ENCODE measurements around the gene ADAMTS15. TPM values are rescaled to one million over a fixed set of nuclear protein-coding genes. Genes with fewer than 3 reads are reported as not detected.

ADAMTS15 gene
- total RNA-seq, 4 donors from 2014 or later: 1.6 to 8.2 (median 2.4) TPM

GRCh38 chr11:130512662-130513061 lies 64.2 kb downstream of the ADAMTS15 start:
- in situ Hi-C loops (cut with MboI; ENCODE audit: low pct_ligation_motif_present in 1 of 4, low pct_unique_long_range_greater_than_20kb in 1 of 4, low sequenced_read_pairs in 3 of 4) (no loop called here), intact Hi-C loops (cut with DNase I; ENCODE audit: low total_unique reads) (no loop called here)
- Histone ChIP-seq H3K4me3 (no peak overlapping the region), H3K27me3 (no peaks in the 10 kb centered on the region), H3K4me1 (peaks cover 6 to 22% (median 14%) of the 10 kb centered on the region in 4 donors), H3K36me3 (no peaks in the 10 kb centered on the region), H3K27ac (peak overlapping the region in 1 of 4 donors; percentile 29), H3K9me3 (no peaks in the 10 kb centered on the region)
- 84% methylated on average over 4 of the region's 4 CpGs; no CpG with 5 or more reads in 1 of the 2 donors for WGBS, 2 donors (ENCODE audit: low coverage in 1 of 2)
- no peak for DNase-seq
- no peak for TF ChIP-seq CTCF (IDR thresholded peaks at IDR 0.05)
- no peak for TF ChIP-seq POLR2AphosphoS5 (IDR thresholded peaks at IDR 0.05)
- no peak for TF ChIP-seq EP300 (IDR thresholded peaks at IDR 0.05; ENCODE audit: low read depth)
- TF ChIP-seq POLR2A (IDR thresholded peaks at IDR 0.05): no peak

- intact Hi-C loops (cut with DNase I; ENCODE audit: low total_unique reads): no loop called here
These were observed 64.7 kb downstream of the ADAMTS15 start for GRCh38 chr11:130513132-130513531.

GRCh38 chr11:130514316-130514715 lies 65.9 kb downstream of the ADAMTS15 start:
- Histone ChIP-seq H3K36me3 (no peaks in the 10 kb centered on the region), H3K27me3 (no peaks in the 10 kb centered on the region), H3K9me3 (no peaks in the 10 kb centered on the region), H3K27ac (no peak overlapping the region), H3K4me3 (no peak overlapping the region), H3K4me1 (peaks cover 6 to 22% (median 14%) of the 10 kb centered on the region in 4 donors)
- TF ChIP-seq POLR2A (IDR thresholded peaks at IDR 0.05): no peak
- no peak for TF ChIP-seq POLR2AphosphoS5 (IDR thresholded peaks at IDR 0.05)
- TF ChIP-seq CTCF (IDR thresholded peaks at IDR 0.05): no peak
- no peak for TF ChIP-seq EP300 (IDR thresholded peaks at IDR 0.05; ENCODE audit: low read depth)
- in situ Hi-C loops (cut with MboI; ENCODE audit: low pct_ligation_motif_present in 1 of 4, low pct_unique_long_range_greater_than_20kb in 1 of 4, low sequenced_read_pairs in 3 of 4) (no loop called here), intact Hi-C loops (cut with DNase I; ENCODE audit: low total_unique reads) (no loop called here)
- DNase-seq: no peak

More at GRCh38 chr11:130513132-130513531, 64.7 kb downstream of the ADAMTS15 start:
- 10 to 18% methylated on average over 2 to 4 of the region's 4 CpGs for WGBS, 2 donors (ENCODE audit: low coverage in 1 of 2)
- TF ChIP-seq EP300 (IDR thresholded peaks at IDR 0.05; ENCODE audit: low read depth) (peak; percentile 38), POLR2A (IDR thresholded peaks at IDR 0.05) (no peak), CTCF (IDR thresholded peaks at IDR 0.05) (no peak), POLR2AphosphoS5 (IDR thresholded peaks at IDR 0.05) (peak; percentile 31 to 76 (median 54))
- peak; percentile 49 for DNase-seq
- Histone ChIP-seq H3K9me3 (no peaks in the 10 kb centered on the region), H3K27me3 (no peaks in the 10 kb centered on the region), H3K4me1 (peaks cover 6 to 22% (median 14%) of the 10 kb centered on the region in 4 donors), H3K27ac (peak overlapping the region in 1 of 4 donors; percentile 53), H3K4me3 (no peak overlapping the region), H3K36me3 (no peaks in the 10 kb centered on the region)
- in situ Hi-C loops (cut with MboI; ENCODE audit: low pct_ligation_motif_present in 1 of 4, low pct_unique_long_range_greater_than_20kb in 1 of 4, low sequenced_read_pairs in 3 of 4): no loop called here

- no peak for DNase-seq
- 60 to 91% methylated on average over 2 to 6 of the region's 6 CpGs for WGBS, 2 donors (ENCODE audit: low coverage in 1 of 2)
- Histone ChIP-seq H3K4me3 (no peak overlapping the region), H3K27ac (no peak overlapping the region), H3K4me1 (peaks cover 6 to 21% (median 14%) of the 10 kb centered on the region in 4 donors), H3K27me3 (no peaks in the 10 kb centered on the region), H3K36me3 (no peaks in the 10 kb centered on the region), H3K9me3 (no peaks in the 10 kb centered on the region)
- no peak for TF ChIP-seq POLR2A (IDR thresholded peaks at IDR 0.05)
- no peak for TF ChIP-seq POLR2AphosphoS5 (IDR thresholded peaks at IDR 0.05)
- no peak for TF ChIP-seq CTCF (IDR thresholded peaks at IDR 0.05)
- TF ChIP-seq EP300 (IDR thresholded peaks at IDR 0.05; ENCODE audit: low read depth): no peak
- in situ Hi-C loops (cut with MboI; ENCODE audit: low pct_ligation_motif_present in 1 of 4, low pct_unique_long_range_greater_than_20kb in 1 of 4, low sequenced_read_pairs in 3 of 4): no loop called here
- intact Hi-C loops (cut with DNase I; ENCODE audit: low total_unique reads): no loop called here
These were observed 66.4 kb downstream of the ADAMTS15 start for GRCh38 chr11:130514851-130515250.
